ENCODE results near the gene AFTPH. TPM values are rescaled to one million over a fixed set of nuclear protein-coding genes. Genes with fewer than 3 reads are reported as not detected.

Gene AFTPH
- total RNA-seq, 2 donors from 2014 or later: 32.0 to 52.9 TPM

- Histone ChIP-seq H3K9me3 (no peaks in the 10 kb centered on the region), H3K4me1 (peaks cover 24% of the 10 kb centered on the region), H3K27me3 (no peaks in the 10 kb centered on the region), H3K36me3 (replicated peaks in 1 of 2; ENCODE audit: insufficient read depth in 1 of 2, low read depth in 2 of 2) (no peaks in the 10 kb centered on the region), H3K4me3 (no peak overlapping the region), H3K27ac (no peak overlapping the region)
- 97 to 100% methylated on average over 1 of the region's 1 CpG for WGBS, 2 donors
- ATAC-seq (no peak), DNase-seq (no peak)
- TF ChIP-seq CTCF (IDR thresholded peaks at IDR 0.05): no peak
- intact Hi-C loops (cut with DNase I): no loop called here
Observed at GRCh38 chr2:64550042-64550441, 25.9 kb downstream of the AFTPH start.

GRCh38 chr2:64551851-64552250 is 27.7 kb downstream of the AFTPH start:
- intact Hi-C loops (cut with DNase I): no loop called here
- TF ChIP-seq CTCF (IDR thresholded peaks at IDR 0.05) (no peak), POLR2A (IDR thresholded peaks at IDR 0.05) (no peak)
- DNase-seq (no peak), ATAC-seq (no peak)
- Histone ChIP-seq H3K4me3 (no peak overlapping the region), H3K4me1 (peaks cover 16% of the 10 kb centered on the region), H3K9me3 (no peaks in the 10 kb centered on the region), H3K27ac (no peak overlapping the region), H3K36me3 (replicated peaks in 1 of 2; ENCODE audit: insufficient read depth in 1 of 2, low read depth in 2 of 2) (no peaks in the 10 kb centered on the region), H3K27me3 (no peaks in the 10 kb centered on the region)
- WGBS, 2 donors: 82 to 96% methylated on average over 1 of the region's 1 CpG

- TF ChIP-seq CTCF (IDR thresholded peaks at IDR 0.05): no peak
- no peak for TF ChIP-seq POLR2A (IDR thresholded peaks at IDR 0.05)
- ATAC-seq: no peak
- intact Hi-C loops (cut with DNase I): no loop called here
Observed at GRCh38 chr2:64554117-64554516, 30.0 kb downstream of the AFTPH start.

GRCh38 chr2:64558445-64559081 is 34.4 kb downstream of the AFTPH start:
- Histone ChIP-seq H3K4me1 (peaks cover 14% of the 10 kb centered on the region), H3K4me3 (no peak overlapping the region), H3K27ac (no peak overlapping the region), H3K27me3 (no peaks in the 10 kb centered on the region), H3K9me3 (no peaks in the 10 kb centered on the region), H3K36me3 (replicated peaks in 1 of 2; ENCODE audit: insufficient read depth in 1 of 2, low read depth in 2 of 2) (no peaks in the 10 kb centered on the region)
- no peak for TF ChIP-seq POLR2A (IDR thresholded peaks at IDR 0.05)
- TF ChIP-seq CTCF (IDR thresholded peaks at IDR 0.05): no peak
- WGBS, 2 donors: 37 to 38% methylated on average over 4 of the region's 4 CpGs
- ATAC-seq (no peak), DNase-seq (no peak)
- intact Hi-C loops (cut with DNase I): loop anchor here (5.0 kb wide), 1 partner anchor 41 kb away; no protein-coding TSS in a partner anchor

More at GRCh38 chr2:64554117-64554516, 30.0 kb downstream of the AFTPH start:
- no peak overlapping the region for H3K4me3 ChIP-seq
- H3K9me3 ChIP-seq: no peaks in the 10 kb centered on the region
- no peaks in the 10 kb centered on the region for H3K27me3 ChIP-seq
- no peak overlapping the region for H3K27ac ChIP-seq
- no peak for DNase-seq
- H3K4me1 ChIP-seq: peaks cover 6% of the 10 kb centered on the region
- H3K36me3 ChIP-seq (replicated peaks in 1 of 2; ENCODE audit: insufficient read depth in 1 of 2, low read depth in 2 of 2): no peaks in the 10 kb centered on the region

GRCh38 chr2:64562148-64562784 is 38.1 kb downstream of the AFTPH start:
- Histone ChIP-seq H3K4me3 (no peak overlapping the region), H3K27ac (no peak overlapping the region), H3K36me3 (replicated peaks in 1 of 2; ENCODE audit: insufficient read depth in 1 of 2, low read depth in 2 of 2) (no peaks in the 10 kb centered on the region), H3K9me3 (no peaks in the 10 kb centered on the region), H3K27me3 (no peaks in the 10 kb centered on the region), H3K4me1 (peaks cover 14% of the 10 kb centered on the region)
- intact Hi-C loops (cut with DNase I): no loop called here
- TF ChIP-seq POLR2A (IDR thresholded peaks at IDR 0.05): no peak
- peak; percentile 13 to 66 (median 55) for TF ChIP-seq CTCF (IDR thresholded peaks at IDR 0.05)
- peak; percentile 62 for ATAC-seq
- no peak for DNase-seq
- WGBS, 2 donors: 46 to 55% methylated on average over 2 of the region's 2 CpGs

Data from body of pancreas (tissue), 4 donors.